COLO829 (cell line): ENCODE results near the gene ARL6IP4.
"Not testable (repeated sequence)": the region's sequence is repeated elsewhere in the genome, so short reads cannot be mapped to it uniquely, and the experiment has no call there.

Experiments used
- DNase-seq: peaks from one replicate; pipeline ENCODE4 v3.0.0; 2012; ENCODE audit warnings: low spot score

ARL6IP4 gene

DNA sequence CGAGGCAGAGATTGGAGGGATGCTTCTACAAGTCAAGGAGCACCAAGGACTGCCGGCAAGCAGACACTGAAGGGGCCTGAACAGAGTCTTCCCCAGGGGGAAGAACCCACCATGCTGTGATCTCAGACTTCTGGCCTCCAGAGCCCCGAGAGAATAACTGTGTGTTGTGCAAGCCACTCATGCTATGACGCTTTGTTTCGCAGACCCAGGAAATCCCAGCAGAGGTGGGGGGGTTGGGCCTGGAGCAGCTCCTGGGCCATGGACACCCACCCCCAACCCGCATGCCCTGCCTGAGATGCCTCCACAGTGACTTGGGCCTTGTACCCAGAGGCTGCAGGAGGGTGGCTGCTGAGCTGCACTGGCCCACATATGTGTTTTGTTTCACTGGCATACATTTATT, 31.2 kb downstream of the ARL6IP4 start:
- DNase-seq = no peak

DNA sequence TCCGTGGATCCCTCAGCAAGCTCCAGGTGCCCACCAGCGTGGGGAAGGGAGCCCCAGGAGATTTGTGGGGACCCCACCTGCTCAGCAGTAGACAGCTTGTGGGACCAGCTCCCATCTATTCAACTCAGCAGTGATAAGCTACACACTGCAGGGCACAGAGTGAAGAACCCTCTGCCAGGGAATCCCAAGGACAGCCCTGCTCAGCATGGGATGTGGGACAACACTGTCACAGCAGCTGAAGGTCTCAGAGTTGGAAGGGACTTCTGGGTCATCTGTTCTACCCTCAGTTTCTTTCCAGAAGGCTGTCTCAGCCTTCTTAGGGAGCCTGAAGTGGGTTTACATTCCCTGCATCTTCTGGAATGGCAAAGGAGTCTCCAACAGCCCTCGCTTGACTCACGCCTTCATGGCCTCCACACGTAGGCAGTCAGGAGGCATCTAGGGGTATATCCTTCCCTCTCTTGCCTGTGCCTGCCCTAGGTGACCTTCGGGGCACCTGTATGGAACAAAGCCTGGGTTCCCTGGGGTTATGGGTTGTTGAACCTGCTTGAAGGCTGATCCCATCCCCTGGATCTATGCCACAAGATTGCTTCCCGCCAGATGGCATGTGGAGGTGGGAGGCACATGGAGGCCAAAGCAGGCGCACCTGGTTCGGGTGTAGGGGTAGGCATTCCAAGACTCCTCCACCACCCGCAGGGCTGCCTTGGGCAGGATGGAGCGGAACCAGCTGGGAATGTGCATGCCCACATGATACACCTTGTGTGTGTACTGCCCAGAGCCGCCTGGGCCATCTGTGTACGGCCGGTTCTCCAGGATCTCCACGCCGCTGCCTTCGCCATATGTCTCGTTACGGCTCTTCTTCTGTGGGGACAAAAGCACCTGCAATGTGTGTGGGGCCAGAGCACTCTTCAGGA, 33.0 kb downstream of the ARL6IP4 start:
- no peak for DNase-seq

DNA sequence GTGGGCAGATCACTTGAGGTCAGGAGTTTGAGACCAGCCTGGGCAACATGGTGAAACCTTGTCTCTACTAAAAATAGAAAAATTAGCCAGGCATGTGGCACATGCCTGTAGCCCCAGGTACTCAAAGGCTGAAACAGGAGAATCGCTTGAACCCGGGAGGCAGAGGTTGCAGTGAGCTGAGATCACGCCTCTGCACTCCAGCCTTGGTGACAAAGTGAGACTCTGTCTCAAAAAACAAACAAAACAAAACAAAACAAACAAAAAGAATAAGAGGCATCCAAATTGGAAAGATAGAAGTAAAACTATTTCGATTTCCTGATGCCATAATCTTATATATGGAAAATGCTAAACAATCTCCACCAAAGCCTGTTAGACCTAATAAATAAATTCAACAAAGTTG, 34.0 kb downstream of the ARL6IP4 start:
- DNase-seq = not testable (repeated sequence)

DNA sequence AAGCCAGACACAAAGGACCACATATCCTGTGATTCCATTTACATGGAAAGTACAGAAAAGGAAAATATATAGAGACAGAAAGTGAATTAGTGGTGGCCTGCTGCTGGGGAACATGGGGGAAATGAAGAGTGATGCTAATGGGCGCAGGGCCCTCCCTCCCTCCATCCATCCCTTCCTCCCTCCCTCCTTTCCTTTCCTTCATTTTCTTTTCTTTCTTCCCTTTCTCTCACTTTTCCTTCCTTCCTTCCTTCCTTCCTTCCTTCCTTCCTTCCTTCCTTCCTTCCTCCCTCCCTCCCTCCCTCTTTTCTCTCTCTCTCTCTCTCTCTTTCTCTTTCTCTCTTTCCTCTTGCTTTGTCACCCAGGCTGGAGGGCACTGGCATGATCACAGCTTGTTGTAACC, 37.3 kb downstream of the ARL6IP4 start:
- no peak for DNase-seq

DNA sequence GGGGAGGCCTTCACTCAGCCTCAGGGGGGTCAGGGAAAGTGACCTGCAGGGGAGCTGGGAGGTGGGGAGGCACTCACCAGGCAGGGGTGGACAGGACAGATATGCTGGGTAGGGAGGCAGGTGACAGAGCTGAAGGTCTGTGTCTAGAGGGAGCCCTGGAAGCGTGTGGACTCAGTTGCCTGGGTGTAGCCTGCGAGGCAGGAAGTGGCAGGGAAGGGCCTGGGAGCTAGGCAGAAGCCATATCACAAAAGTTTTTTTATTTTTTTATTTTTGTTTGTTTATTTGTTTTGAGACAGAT, 39.3 kb downstream of the ARL6IP4 start:
- DNase-seq = no peak

DNA sequence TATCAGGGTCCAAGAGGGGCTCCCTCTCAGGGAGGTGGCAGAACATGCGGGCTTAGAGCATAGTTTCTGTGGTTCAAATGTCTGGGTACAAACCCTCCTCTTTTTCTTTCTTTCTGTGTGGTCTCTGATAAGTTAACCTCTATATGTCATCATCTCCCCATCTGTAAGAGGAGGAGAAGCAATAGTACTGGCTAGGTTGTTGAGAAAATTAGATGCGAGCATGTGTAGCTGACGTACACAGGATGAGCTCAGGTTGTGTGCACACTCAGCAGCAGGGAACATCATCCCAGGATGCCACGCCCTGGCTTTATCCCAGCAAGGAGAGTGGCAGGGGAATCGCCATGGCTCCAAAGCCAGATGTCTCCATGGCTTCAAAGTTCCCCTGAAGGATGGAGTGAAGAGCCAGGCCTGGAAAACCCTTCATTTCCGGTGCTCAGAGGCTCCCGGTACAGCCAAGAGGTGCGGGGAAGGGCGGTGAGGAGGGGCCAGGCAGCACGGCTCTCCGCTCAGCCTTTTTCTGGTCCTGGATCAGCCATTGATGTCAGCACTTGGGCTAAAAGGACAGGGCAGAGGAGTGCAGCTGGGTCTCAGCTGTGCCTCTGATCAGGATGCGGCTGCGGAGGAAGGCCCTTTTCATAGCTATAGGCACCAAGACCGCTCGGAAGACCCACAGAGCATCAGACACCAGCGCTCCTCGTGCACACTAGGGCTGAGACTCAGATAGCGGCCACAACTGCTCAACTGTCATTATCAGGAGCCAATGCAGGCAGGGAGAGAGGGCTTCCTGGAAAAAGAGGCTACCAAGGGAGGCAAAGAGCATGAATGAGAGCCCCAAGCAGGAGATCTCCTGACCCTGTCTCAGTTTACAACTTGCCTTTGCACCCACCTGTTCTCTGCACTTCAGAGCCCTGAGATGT, 41.5 kb downstream of the ARL6IP4 start:
- no peak for DNase-seq

DNA sequence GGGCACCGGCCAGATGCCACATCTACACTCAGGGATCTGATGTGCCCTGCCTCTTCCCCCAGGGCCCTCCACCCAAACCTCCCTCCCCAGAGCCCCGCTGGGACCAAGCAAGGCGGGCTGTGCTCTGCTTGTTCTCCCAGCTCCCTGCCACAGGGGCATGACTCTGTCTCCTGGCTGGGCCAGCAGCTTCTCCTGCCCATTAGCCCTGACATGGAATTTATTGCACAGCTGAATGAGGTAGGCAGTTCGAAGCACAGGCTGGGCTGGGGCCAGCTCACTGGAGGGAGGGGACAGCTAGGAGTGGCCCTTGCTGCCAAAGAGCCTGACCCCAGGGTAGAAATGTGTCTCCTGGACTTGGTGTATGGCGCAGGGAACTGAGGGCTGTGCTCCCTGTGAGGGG, 42.4 kb downstream of the ARL6IP4 start:
- DNase-seq = no peak

DNA sequence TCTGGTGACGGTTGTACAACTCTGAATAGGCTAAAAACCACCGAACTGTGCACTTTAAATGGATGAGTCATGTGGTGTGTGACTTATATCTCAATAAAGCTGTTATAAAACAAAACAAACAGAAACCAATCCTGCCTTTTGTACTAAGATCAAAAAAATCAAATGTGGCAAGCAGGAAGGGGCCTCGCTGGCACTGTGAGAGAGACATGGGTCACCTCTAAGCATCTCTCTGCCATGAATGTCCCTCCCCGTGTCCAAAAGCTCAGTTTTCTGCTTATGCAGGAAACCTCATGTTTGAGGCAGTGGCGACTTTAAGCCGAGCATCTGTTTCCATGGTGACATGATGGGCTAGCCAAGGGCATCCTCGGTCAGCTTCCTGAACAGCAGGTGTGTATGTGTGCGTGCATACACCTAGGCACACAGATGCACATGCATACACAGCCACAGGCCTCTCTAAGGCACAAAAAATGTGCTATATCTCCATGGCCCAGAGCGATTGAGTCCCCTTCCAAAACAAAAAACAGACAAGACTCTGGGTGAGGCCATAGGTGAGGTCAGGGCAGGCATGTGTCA, 44.4 kb downstream of the ARL6IP4 start:
- no peak for DNase-seq

DNA sequence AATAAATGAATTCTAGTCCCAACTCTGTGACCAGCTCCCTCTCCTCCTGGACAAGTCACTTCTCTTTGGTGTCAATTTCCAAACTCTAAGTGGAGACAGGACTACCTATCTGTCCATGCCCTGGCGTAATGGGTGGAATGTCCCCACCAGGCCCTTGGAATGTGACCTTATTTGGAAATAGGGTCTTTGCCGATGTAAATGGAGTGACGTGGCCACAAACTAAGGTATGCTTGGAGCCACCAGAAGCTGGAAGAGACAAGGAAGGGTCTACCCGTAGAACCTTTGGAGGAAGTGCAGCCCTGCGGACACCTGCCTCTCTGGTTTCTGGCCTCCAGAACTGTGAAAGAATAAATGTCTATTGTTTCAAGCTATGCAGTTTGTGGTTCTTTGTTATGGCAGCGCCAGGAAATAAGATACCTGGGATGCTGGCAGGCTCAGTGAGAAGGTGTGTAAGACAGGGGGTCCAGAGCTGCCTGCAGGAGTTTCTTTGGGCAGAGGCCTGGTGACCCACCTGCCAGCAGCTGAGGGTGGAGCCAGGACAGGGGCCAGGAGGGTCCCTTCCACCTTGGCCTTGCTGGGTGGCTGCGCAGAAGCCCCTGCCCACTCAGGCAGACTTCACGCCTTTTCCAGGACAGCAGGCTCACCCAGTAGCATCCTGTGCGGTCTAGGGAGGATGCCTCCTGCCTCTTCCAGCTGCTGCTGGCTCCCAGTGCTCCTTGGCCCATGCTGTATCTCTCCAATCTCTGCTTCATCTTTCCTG, 45.8 kb downstream of the ARL6IP4 start:
- DNase-seq = no peak

DNA sequence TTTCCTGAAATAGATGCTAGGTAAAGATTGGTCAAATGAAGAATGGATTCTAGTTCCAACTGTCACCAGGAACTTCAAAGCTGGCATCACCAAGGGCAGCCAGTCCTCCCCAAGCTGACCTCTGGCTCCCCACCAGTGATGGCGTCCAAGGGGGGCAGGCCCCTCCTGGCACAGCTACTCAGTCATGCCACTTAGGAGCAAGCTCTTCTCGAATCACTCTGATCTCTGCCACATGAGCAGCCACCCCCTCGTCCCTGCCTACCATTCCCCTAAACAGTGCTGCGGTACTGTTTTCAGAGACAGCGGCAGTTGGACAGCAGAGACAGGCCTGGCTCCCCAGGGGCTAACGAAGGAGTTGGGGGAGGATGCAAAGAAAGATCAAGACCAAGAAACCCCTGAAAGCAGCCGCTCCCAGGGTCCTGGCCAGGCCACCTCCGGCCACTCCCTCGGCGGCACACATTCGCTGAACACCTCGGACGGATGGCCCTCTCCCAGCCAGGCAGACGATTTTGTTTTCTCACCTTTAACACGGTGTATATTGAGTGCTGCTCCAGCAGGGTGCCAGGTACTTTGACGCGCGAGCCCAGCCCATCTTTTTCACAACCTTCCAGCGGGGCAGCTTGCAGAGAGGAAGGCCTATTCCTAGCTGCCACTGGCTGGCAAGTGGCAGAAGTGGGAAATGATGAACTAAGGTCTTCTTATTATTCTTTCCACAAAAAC, 47.4 kb downstream of the ARL6IP4 start:
- DNase-seq = no peak

DNA sequence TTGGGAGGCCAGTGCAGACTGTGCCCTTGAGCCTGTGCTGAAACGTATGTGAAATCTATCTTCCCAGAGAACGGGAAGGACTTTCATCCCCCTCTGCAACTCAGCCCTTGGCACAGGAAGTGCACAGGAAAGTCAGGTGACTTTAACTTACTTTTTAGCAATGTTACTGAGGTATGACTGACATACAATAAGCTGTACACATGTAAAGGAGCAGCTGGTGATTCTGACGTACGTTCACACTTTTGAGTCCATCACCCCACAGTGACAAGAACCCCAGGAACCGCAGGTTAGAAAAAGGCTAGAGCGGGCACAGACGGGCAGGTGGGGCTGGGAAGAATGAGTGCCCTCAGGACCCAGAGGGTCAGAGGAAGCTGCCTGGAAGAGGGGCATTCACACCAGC, 48.0 kb downstream of the ARL6IP4 start:
- DNase-seq = no peak

DNA sequence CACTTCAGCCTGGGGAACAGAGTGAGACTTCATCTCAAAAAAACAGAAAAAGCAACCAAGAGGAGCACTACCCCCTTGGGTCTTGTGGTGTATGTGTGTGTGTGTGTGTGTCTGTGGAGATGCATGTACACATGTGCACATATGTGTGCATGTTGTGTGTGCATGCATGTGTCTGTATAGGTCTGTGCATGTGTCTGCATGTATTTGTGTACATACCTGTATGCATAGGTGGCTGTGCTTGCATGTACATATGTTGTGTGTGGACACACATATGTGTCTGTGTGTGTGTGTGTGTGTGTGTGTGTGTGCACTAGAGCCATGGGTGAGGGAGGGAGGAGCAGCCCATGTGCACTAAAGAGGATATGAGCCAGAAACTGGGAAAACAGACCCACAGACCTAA, 49.1 kb downstream of the ARL6IP4 start:
- no peak for DNase-seq

DNA sequence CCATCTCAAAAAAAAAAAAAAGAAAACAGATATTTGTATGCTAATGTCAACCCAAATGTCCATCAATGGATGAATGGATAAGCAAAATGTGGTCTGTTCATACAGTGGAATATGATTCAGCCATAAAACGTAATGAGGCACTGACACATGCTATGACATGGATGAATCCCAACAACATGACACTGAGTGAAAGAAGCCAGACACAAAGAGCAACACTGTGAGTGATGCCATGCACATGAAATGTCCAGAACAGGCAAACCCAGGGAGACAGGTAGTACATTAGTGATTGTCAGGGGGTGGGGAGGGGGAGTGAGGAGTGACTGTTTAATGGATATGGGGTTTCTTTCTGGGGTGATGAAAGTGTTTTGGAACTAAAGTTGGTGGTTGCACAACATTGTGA, 50.2 kb downstream of the ARL6IP4 start:
- no peak for DNase-seq

DNA sequence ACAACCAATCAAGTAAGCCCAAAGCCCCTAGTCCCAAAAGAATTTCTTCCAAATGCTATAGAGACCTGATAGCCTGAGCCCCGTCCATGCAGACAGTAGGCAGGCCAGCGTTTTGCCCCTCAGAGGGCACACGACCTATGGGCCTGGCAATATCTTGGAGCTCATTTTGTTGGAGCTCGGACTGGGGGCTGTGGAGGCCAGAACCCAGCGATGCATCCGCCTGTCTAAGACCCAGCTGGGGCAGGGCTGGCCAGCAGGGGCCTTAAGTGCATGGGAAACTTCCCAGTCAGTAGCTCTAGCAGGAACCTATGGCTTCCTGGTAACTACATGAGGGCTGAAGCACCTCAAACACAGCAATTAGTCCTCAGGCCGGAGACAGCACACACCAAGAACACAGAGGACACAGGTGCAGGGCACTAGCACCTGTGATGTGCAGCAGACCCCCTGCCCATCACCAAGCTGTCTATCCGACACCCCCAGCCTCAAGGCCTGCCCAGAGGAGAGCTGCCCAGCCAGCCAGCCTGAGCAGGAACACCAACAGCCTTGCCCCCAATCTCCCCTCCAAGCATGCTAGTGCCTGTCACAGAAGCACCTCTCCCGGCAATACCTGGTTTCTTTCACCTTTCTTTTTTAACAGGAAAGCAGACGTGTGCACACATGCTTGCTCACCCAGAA, 50.8 kb downstream of the ARL6IP4 start:
- no peak for DNase-seq
